Measurements from ENCODE around the gene SGPL1. TPM values are rescaled to one million over a fixed set of nuclear protein-coding genes. Genes with fewer than 3 reads are reported as not detected.
A peak's percentile ranks its signal among the peaks of the same experiment; 100 is the strongest.

Gene SGPL1
- total RNA-seq, 1 donor from 2014 or later, result 111 TPM

DNA sequence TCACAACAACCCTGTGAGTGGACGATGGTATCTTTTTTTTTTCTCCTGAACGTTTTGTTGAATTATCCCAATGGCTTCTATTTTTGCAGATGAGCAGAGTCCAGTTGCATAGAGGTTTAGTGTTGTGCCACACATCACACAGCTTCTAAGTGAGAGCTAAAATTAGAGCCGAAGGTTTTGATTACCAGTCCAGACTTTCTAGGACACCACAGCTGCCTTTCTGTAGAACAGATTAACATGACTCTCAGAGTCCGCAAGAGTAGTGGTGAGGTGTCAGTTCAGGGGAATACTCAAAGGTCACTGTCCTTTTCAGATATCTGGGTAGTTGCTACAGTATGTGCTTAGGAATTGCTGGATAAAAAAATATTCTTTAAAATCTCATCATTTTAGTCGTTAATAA lies 13.8 kb downstream of the SGPL1 start:
- H3K4me3 Mint-ChIP-seq (ENCODE audit: unreplicated experiment), result peak overlapping the region; percentile 62
- DNase-seq, result no peak
- no peaks in the 10 kb centered on the region for H3K36me3 Mint-ChIP-seq (ENCODE audit: unreplicated experiment)
- TF ChIP-seq, protein P1, sequence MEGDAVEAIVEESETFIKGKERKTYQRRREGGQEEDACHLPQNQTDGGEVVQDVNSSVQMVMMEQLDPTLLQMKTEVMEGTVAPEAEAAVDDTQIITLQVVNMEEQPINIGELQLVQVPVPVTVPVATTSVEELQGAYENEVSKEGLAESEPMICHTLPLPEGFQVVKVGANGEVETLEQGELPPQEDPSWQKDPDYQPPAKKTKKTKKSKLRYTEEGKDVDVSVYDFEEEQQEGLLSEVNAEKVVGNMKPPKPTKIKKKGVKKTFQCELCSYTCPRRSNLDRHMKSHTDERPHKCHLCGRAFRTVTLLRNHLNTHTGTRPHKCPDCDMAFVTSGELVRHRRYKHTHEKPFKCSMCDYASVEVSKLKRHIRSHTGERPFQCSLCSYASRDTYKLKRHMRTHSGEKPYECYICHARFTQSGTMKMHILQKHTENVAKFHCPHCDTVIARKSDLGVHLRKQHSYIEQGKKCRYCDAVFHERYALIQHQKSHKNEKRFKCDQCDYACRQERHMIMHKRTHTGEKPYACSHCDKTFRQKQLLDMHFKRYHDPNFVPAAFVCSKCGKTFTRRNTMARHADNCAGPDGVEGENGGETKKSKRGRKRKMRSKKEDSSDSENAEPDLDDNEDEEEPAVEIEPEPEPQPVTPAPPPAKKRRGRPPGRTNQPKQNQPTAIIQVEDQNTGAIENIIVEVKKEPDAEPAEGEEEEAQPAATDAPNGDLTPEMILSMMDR (IDR thresholded peaks at IDR 0.05; ENCODE audit: partially characterized antibody, unreplicated experiment), result no peak
- peaks cover 3% of the 10 kb centered on the region for H3K27me3 Mint-ChIP-seq (ENCODE audit: unreplicated experiment)
- H3K9me3 Mint-ChIP-seq (ENCODE audit: unreplicated experiment), result no peaks in the 10 kb centered on the region
- peaks cover 24% of the 10 kb centered on the region for H3K4me1 Mint-ChIP-seq (ENCODE audit: low read depth, unreplicated experiment)
- peak overlapping the region; percentile 69 for H3K27ac Mint-ChIP-seq (ENCODE audit: unreplicated experiment)

DNA sequence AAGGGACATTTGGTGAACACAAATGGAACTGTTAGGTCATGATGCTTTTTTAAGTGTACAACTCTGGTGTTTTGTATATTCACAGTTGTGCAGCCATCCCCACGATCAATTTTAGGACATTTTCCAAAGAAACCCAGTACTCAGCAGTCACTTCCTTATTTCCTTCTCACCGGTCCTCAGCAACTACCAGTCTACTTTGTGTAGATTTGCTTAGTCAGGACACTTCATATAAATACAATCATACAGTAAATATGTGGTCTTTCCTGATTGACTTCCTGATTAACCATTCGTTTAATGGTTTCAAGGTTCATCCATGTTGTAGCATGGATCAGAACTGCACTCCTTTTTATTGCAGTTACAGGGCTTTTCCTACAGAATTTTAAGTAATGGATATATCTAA lies 14.4 kb downstream of the SGPL1 start:
- no peaks in the 10 kb centered on the region for H3K36me3 Mint-ChIP-seq (ENCODE audit: unreplicated experiment)
- H3K27me3 Mint-ChIP-seq (ENCODE audit: unreplicated experiment), result peaks cover 3% of the 10 kb centered on the region
- peaks cover 24% of the 10 kb centered on the region for H3K4me1 Mint-ChIP-seq (ENCODE audit: low read depth, unreplicated experiment)
- TF ChIP-seq, protein P1 (IDR thresholded peaks at IDR 0.05; ENCODE audit: partially characterized antibody, unreplicated experiment), result no peak
- no peak for DNase-seq
- H3K4me3 Mint-ChIP-seq (ENCODE audit: unreplicated experiment), result no peak overlapping the region
- no peak overlapping the region for H3K27ac Mint-ChIP-seq (ENCODE audit: unreplicated experiment)
- H3K9me3 Mint-ChIP-seq (ENCODE audit: unreplicated experiment), result no peaks in the 10 kb centered on the region

DNA sequence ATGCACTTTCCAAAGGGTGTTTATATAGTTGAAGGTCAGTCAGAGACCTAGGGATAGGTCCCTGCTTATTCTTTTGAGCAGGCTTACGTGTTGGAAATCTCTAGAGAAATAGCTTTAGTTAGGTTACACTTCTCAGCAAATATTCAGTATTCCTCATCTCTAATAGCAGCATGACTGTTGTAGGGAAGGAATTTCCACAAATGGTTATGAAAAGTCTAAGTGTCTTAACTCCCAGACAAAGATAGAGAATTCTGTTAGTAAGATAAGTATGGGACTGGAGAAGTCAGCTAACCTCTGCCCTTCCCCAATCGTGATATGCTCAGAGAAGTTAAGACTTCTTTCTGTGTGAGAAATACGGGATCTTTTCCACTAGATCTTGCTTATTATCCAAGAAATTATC lies 16.5 kb downstream of the SGPL1 start:
- DNase-seq, result no peak
- Mint-ChIP-seq H3K27me3 (ENCODE audit: unreplicated experiment) (peaks cover 1% of the 10 kb centered on the region), H3K4me1 (ENCODE audit: low read depth, unreplicated experiment) (peaks cover 24% of the 10 kb centered on the region), H3K27ac (ENCODE audit: unreplicated experiment) (no peak overlapping the region), H3K9me3 (ENCODE audit: unreplicated experiment) (no peaks in the 10 kb centered on the region), H3K4me3 (ENCODE audit: unreplicated experiment) (no peak overlapping the region), H3K36me3 (ENCODE audit: unreplicated experiment) (no peaks in the 10 kb centered on the region)
- TF ChIP-seq, protein P1 (IDR thresholded peaks at IDR 0.05; ENCODE audit: partially characterized antibody, unreplicated experiment), result no peak

DNA sequence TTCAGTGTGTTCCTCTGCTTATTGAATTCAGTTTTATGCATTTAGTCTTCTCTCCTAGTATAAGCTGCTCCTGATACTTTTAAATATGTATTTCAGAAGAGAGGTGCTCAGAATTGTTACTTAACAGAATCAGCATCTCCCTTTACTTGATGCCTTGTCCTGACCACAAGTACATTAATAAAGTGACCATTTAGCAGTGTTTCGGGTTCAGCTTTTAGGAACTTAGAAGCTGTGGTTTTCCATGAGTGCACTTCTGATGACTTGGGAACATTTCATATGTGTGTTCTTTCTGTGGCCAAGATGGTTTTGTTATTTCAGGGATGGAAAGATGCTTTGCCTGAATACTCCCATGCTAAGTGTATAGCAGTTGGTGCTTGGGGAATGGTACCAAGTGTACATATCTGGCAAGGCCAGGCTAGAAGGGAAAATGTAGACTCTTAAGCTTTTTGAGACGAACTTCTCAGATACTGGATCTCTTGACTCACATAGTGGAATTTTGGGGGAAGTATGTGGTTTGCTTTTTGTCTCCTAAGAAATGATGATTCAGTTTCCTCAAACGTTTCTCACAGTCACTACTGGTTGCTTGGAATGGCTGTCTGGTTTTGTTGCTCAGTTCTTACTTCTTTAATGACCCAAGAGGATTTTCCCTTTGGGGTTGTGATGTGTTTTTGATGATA lies 17.2 kb downstream of the SGPL1 start:
- no peaks in the 10 kb centered on the region for H3K36me3 Mint-ChIP-seq (ENCODE audit: unreplicated experiment)
- DNase-seq, result no peak
- H3K4me3 Mint-ChIP-seq (ENCODE audit: unreplicated experiment), result no peak overlapping the region
- H3K27ac Mint-ChIP-seq (ENCODE audit: unreplicated experiment), result no peak overlapping the region
- TF ChIP-seq, protein P1 (IDR thresholded peaks at IDR 0.05; ENCODE audit: partially characterized antibody, unreplicated experiment), result no peak
- H3K4me1 Mint-ChIP-seq (ENCODE audit: low read depth, unreplicated experiment), result peaks cover 20% of the 10 kb centered on the region
- H3K9me3 Mint-ChIP-seq (ENCODE audit: unreplicated experiment), result no peaks in the 10 kb centered on the region
- no peaks in the 10 kb centered on the region for H3K27me3 Mint-ChIP-seq (ENCODE audit: unreplicated experiment)

DNA sequence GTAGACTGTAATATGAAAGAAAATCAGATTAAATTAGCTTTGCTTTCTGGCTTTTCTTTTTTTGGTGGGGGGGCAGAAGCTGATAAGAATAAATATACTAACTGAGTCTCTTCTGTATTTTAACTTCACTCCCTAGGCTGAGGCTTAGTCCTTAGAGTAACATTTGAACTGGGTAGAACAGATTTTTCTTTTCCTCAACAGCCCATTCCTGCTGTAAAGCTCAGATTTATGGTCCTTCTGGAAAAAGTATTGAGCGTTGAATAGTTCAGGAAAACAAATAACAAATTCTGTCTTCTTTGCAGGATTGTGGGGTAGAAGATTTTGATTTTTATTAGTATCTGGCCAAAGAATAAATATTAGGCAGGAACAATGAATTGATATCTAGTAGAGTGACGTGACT lies 17.9 kb downstream of the SGPL1 start:
- H3K27ac Mint-ChIP-seq (ENCODE audit: unreplicated experiment), result no peak overlapping the region
- peaks cover 17% of the 10 kb centered on the region for H3K4me1 Mint-ChIP-seq (ENCODE audit: low read depth, unreplicated experiment)
- H3K9me3 Mint-ChIP-seq (ENCODE audit: unreplicated experiment), result no peaks in the 10 kb centered on the region
- no peaks in the 10 kb centered on the region for H3K27me3 Mint-ChIP-seq (ENCODE audit: unreplicated experiment)
- no peaks in the 10 kb centered on the region for H3K36me3 Mint-ChIP-seq (ENCODE audit: unreplicated experiment)
- TF ChIP-seq, protein P1 (IDR thresholded peaks at IDR 0.05; ENCODE audit: partially characterized antibody, unreplicated experiment), result no peak
- no peak overlapping the region for H3K4me3 Mint-ChIP-seq (ENCODE audit: unreplicated experiment)
- DNase-seq, result no peak

All from glutamatergic neuron (in vitro differentiated cells).